Tibial artery (tissue), 4 donors: Measurements from ENCODE around the gene ZNF516.

Experiments
- DNase-seq, 2 donors: peaks; one replicate each; pipeline ENCODE4 v3.0.0-alpha.2; 2019
- H3K27ac ChIP-seq, 2 donors: fragments of 200-600 bp; sonication (generic) in 1 of 2; 1 replicate in 1 of 2; 2 replicates in 1 of 2; pipeline ENCODE4 v1.5.1; 2018 to 2019; ENCODE audit warnings: mild to moderate bottlenecking in 1 of 2
- H3K27me3 ChIP-seq, 2 donors: fragments of 200-600 bp; sonication (generic) in 1 of 2; one replicate each; pipeline versions ENCODE4 v1.5.1 to v1.6.0; 2016 to 2019
- H3K36me3 ChIP-seq, 3 donors: fragments of 200-600 bp; sonication (generic) in 2 of 3; one replicate each; pipeline ENCODE4 v1.5.1; 2016 to 2019; ENCODE audit warnings: mild to moderate bottlenecking in 2 of 3
- H3K4me1 ChIP-seq, 4 donors: fragments of 200-600 bp; sonication (generic) in 2 of 4; 1 replicate in 3 of 4; 2 replicates in 1 of 4; pipeline ENCODE4 v1.5.1; 2016 to 2019
- H3K4me3 ChIP-seq, 2 donors: fragments of 200-600 bp; sonication (generic) in 1 of 2; 1 replicate in 1 of 2; 2 replicates in 1 of 2; pipeline ENCODE4 v1.5.1; 2018 to 2019; ENCODE audit warnings: mild to moderate bottlenecking in 2 of 2
- H3K9me3 ChIP-seq, 3 donors: fragments of 200-600 bp; sonication (generic) in 1 of 3; one replicate each; pipeline ENCODE4 v1.5.1; 2016 to 2019
- CTCF ChIP-seq, 2 experiments: fragments of 200-600 bp in 1 of 2; fragments of 450-650 bp in 1 of 2; IDR thresholded peaks; one replicate each; pipeline ENCODE4 v1.5.1; 2017 to 2019; ENCODE audit warnings: antibody characterized with exemption in 2 of 2, mild to moderate bottlenecking in 1 of 2, moderate library complexity in 1 of 2
- intact Hi-C: fragments of 100-400 bp; cut with DNase I; formaldehyde crosslinking; loops from one replicate; pipeline ENCODE4 v1.15.0; 2023; ENCODE audit warnings: low total_unique reads

Gene ZNF516

GRCh38 chr18:76386071-76386470, 109.0 kb downstream of the ZNF516 start:
- Histone ChIP-seq H3K4me3 (no peak overlapping the region), H3K9me3 (peaks cover 0 to 5% (median 0%) of the 10 kb centered on the region in 3 donors), H3K4me1 (peaks cover 0 to 8% (median 0%) of the 10 kb centered on the region in 4 donors), H3K27me3 (no peaks in the 10 kb centered on the region), H3K36me3 (no peaks in the 10 kb centered on the region), H3K27ac (no peak overlapping the region)
- TF ChIP-seq CTCF (IDR thresholded peaks at IDR 0.05): no peak
- peak in 1 of 2 donors; percentile 6 for DNase-seq
- intact Hi-C loops: no loop called here

GRCh38 chr18:76385681-76385975, 109.4 kb downstream of the ZNF516 start:
- no peak for TF ChIP-seq CTCF (IDR thresholded peaks at IDR 0.05)
- intact Hi-C loops: no loop called here
- Histone ChIP-seq H3K4me1 (peaks cover 0 to 8% (median 0%) of the 10 kb centered on the region in 4 donors), H3K36me3 (no peaks in the 10 kb centered on the region), H3K27me3 (no peaks in the 10 kb centered on the region), H3K27ac (no peak overlapping the region), H3K9me3 (peaks cover 0 to 5% (median 0%) of the 10 kb centered on the region in 3 donors), H3K4me3 (no peak overlapping the region)
- no peak for DNase-seq

GRCh38 chr18:76384861-76385680, 110.0 kb downstream of the ZNF516 start:
- no peak overlapping the region for H3K4me3 ChIP-seq
- intact Hi-C loops: no loop called here
- H3K9me3 ChIP-seq: peaks cover 0 to 5% (median 0%) of the 10 kb centered on the region in 3 donors
- peaks cover 0 to 2% (median 1%) of the 10 kb centered on the region in 3 donors for H3K36me3 ChIP-seq
- no peak overlapping the region for H3K27ac ChIP-seq
- H3K4me1 ChIP-seq: peaks cover 0 to 3% (median 0%) of the 10 kb centered on the region in 4 donors
- no peak for TF ChIP-seq CTCF (IDR thresholded peaks at IDR 0.05)
- DNase-seq: peak in 1 of 2 donors; percentile 51
- no peaks in the 10 kb centered on the region for H3K27me3 ChIP-seq

- Histone ChIP-seq H3K27ac (no peak overlapping the region), H3K27me3 (no peaks in the 10 kb centered on the region), H3K36me3 (peaks cover 0 to 10% (median 9%) of the 10 kb centered on the region in 3 donors), H3K9me3 (peaks cover 0 to 5% (median 0%) of the 10 kb centered on the region in 3 donors), H3K4me1 (peaks cover 0 to 3% (median 0%) of the 10 kb centered on the region in 4 donors), H3K4me3 (no peak overlapping the region)
- intact Hi-C loops: no loop called here
- peak in 1 of 2 donors; percentile 53 for DNase-seq
- TF ChIP-seq CTCF (IDR thresholded peaks at IDR 0.05): no peak
Measured at GRCh38 chr18:76384114-76384790, 110.8 kb downstream of the ZNF516 start.

- intact Hi-C loops: no loop called here
Measured at GRCh38 chr18:76383636-76384035, 111.4 kb downstream of the ZNF516 start.

More at GRCh38 chr18:76383636-76384035, 111.4 kb downstream of the ZNF516 start:
- Histone ChIP-seq H3K4me1 (peaks cover 0 to 3% (median 0%) of the 10 kb centered on the region in 4 donors), H3K4me3 (no peak overlapping the region), H3K27ac (no peak overlapping the region), H3K27me3 (no peaks in the 10 kb centered on the region), H3K9me3 (peaks cover 0 to 5% (median 0%) of the 10 kb centered on the region in 3 donors), H3K36me3 (peaks cover 0 to 16% (median 11%) of the 10 kb centered on the region in 3 donors)
- no peak for TF ChIP-seq CTCF (IDR thresholded peaks at IDR 0.05)
- DNase-seq: peak in 1 of 2 donors; percentile 56
